ENCODE results near the gene GCGR. TPM values are rescaled to one million over a fixed set of nuclear protein-coding genes. Genes with fewer than 3 reads are reported as not detected.

GCGR gene
- total RNA-seq, 1 donor from 2014 or later = not detected

- FAIRE-seq (no peak), DNase-seq (ENCODE audit: low read depth) (no peak)
- H3K79me2 ChIP-seq (ENCODE audit: insufficient read depth, low read length) = no peaks in the 10 kb centered on the region
- TF ChIP-seq EZH2 (IDR thresholded peaks at IDR 0.05; ENCODE audit: insufficient read depth, low read length) = no peak
- TF ChIP-seq, protein P1, sequence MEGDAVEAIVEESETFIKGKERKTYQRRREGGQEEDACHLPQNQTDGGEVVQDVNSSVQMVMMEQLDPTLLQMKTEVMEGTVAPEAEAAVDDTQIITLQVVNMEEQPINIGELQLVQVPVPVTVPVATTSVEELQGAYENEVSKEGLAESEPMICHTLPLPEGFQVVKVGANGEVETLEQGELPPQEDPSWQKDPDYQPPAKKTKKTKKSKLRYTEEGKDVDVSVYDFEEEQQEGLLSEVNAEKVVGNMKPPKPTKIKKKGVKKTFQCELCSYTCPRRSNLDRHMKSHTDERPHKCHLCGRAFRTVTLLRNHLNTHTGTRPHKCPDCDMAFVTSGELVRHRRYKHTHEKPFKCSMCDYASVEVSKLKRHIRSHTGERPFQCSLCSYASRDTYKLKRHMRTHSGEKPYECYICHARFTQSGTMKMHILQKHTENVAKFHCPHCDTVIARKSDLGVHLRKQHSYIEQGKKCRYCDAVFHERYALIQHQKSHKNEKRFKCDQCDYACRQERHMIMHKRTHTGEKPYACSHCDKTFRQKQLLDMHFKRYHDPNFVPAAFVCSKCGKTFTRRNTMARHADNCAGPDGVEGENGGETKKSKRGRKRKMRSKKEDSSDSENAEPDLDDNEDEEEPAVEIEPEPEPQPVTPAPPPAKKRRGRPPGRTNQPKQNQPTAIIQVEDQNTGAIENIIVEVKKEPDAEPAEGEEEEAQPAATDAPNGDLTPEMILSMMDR (IDR thresholded peaks at IDR 0.05; ENCODE audit: insufficient read depth, low read depth, low read length) = no peak
- H3K36me3 Mint-ChIP-seq (ENCODE audit: low read depth, unreplicated experiment) = no peaks in the 10 kb centered on the region
- H3K4me3 ChIP-seq (ENCODE audit: insufficient read depth, low read depth, low read length) = no peak overlapping the region
- H3K36me3 ChIP-seq (ENCODE audit: insufficient read depth, low read length) = no peaks in the 10 kb centered on the region
- no peaks in the 10 kb centered on the region for H4K20me1 ChIP-seq (ENCODE audit: insufficient read depth, low read length)
- H2AFZ ChIP-seq (ENCODE audit: low read depth, low read length) = no peak overlapping the region
- peaks cover 2% of the 10 kb centered on the region for H3K9me3 ChIP-seq (ENCODE audit: insufficient read depth, low read depth, low read length)
- no peak overlapping the region for H3K4me3 Mint-ChIP-seq (ENCODE audit: unreplicated experiment)
- no peak overlapping the region for H3K4me2 ChIP-seq (ENCODE audit: low read length)
- no peaks in the 10 kb centered on the region for H3K4me1 ChIP-seq (ENCODE audit: insufficient read depth, low read length)
- H3K27ac Mint-ChIP-seq (ENCODE audit: unreplicated experiment) = no peak overlapping the region
- no peak overlapping the region for H3K27ac ChIP-seq (ENCODE audit: low read depth, low read length)
- H3K27me3 ChIP-seq (ENCODE audit: insufficient read depth, low read length) = peaks cover 16% of the 10 kb centered on the region
- no peaks in the 10 kb centered on the region for H3K4me1 Mint-ChIP-seq (ENCODE audit: low read depth, unreplicated experiment)
- H3K27me3 Mint-ChIP-seq (ENCODE audit: low read depth, unreplicated experiment) = peaks cover 22% of the 10 kb centered on the region
- H3K9ac ChIP-seq (ENCODE audit: low read length) = no peak overlapping the region
- peaks cover 6% of the 10 kb centered on the region for H3K9me3 Mint-ChIP-seq (ENCODE audit: unreplicated experiment)
Measured at GRCh38 chr17:81810476-81810875, 6.5 kb downstream of the GCGR start.

DNA sequence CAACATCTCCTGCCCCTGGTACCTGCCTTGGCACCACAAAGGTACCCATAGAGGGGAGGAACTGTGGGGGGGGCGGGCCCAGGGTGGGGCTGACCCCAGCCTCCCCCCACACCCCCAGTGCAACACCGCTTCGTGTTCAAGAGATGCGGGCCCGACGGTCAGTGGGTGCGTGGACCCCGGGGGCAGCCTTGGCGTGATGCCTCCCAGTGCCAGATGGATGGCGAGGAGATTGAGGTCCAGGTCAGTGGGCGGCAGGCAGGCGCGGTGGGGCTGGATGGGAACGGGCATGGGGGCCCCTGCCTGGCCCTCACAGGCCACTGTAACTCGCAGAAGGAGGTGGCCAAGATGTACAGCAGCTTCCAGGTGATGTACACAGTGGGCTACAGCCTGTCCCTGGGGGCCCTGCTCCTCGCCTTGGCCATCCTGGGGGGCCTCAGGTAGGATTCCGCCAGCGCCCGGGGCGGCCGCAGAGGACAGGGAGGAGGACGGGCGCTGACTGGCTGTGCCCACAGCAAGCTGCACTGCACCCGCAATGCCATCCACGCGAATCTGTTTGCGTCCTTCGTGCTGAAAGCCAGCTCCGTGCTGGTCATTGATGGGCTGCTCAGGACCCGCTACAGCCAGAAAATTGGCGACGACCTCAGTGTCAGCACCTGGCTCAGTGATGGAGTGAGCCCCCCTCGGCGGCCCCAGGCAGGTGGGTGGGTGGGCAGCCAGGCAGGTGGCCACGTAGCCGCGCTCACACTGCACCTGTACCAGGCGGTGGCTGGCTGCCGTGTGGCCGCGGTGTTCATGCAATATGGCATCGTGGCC, 7.1 kb downstream of the GCGR start:
- FAIRE-seq = no peak
- peaks cover 6% of the 10 kb centered on the region for H3K9me3 Mint-ChIP-seq (ENCODE audit: unreplicated experiment)
- DNase-seq (ENCODE audit: low read depth) = no peak

More for the DNA sequence above, 7.1 kb downstream of the GCGR start:
- Histone ChIP-seq H3K9me3 (ENCODE audit: insufficient read depth, low read depth, low read length) (peaks cover 2% of the 10 kb centered on the region), H3K9ac (ENCODE audit: low read length) (no peak overlapping the region), H3K4me2 (ENCODE audit: low read length) (no peak overlapping the region), H2AFZ (ENCODE audit: low read depth, low read length) (no peak overlapping the region), H4K20me1 (ENCODE audit: insufficient read depth, low read length) (no peaks in the 10 kb centered on the region), H3K27ac (ENCODE audit: low read depth, low read length) (no peak overlapping the region), H3K27me3 (ENCODE audit: insufficient read depth, low read length) (peaks cover 12% of the 10 kb centered on the region), H3K36me3 (ENCODE audit: insufficient read depth, low read length) (no peaks in the 10 kb centered on the region), H3K4me3 (ENCODE audit: insufficient read depth, low read depth, low read length) (no peak overlapping the region), H3K4me1 (ENCODE audit: insufficient read depth, low read length) (no peaks in the 10 kb centered on the region), H3K79me2 (ENCODE audit: insufficient read depth, low read length) (no peaks in the 10 kb centered on the region)
- TF ChIP-seq, protein P1 (IDR thresholded peaks at IDR 0.05; ENCODE audit: insufficient read depth, low read depth, low read length) = no peak
- no peak for TF ChIP-seq EZH2 (IDR thresholded peaks at IDR 0.05; ENCODE audit: insufficient read depth, low read length)
- Mint-ChIP-seq H3K4me3 (ENCODE audit: unreplicated experiment) (no peak overlapping the region), H3K27me3 (ENCODE audit: low read depth, unreplicated experiment) (peaks cover 20% of the 10 kb centered on the region), H3K36me3 (ENCODE audit: low read depth, unreplicated experiment) (no peaks in the 10 kb centered on the region), H3K27ac (ENCODE audit: unreplicated experiment) (no peak overlapping the region), H3K4me1 (ENCODE audit: low read depth, unreplicated experiment) (no peaks in the 10 kb centered on the region)

Measured in astrocyte (in vitro differentiated cells and primary cell).